ENCODE results near the gene CST5.
"Not testable (repeated sequence)": the region's sequence is repeated elsewhere in the genome, so short reads cannot be mapped to it uniquely, and the experiment has no call there.

CST5 gene

GRCh38 chr20:23835716-23836115 lies 43.8 kb downstream of the CST5 start:
- H3K36me3 Mint-ChIP-seq (ENCODE audit: low read depth): no peaks in the 10 kb centered on the region
- H3K4me1 Mint-ChIP-seq (ENCODE audit: low read depth): no peaks in the 10 kb centered on the region
- H3K4me3 Mint-ChIP-seq: no peak overlapping the region
- H3K27ac Mint-ChIP-seq: no peak overlapping the region
- no peaks in the 10 kb centered on the region for H3K27me3 Mint-ChIP-seq (ENCODE audit: low read depth)
- H3K9me3 Mint-ChIP-seq: no peaks in the 10 kb centered on the region

GRCh38 chr20:23832775-23833513 lies 46.6 kb downstream of the CST5 start:
- no peak overlapping the region for H3K4me3 Mint-ChIP-seq
- no peaks in the 10 kb centered on the region for H3K4me1 Mint-ChIP-seq (ENCODE audit: low read depth)
- H3K9me3 Mint-ChIP-seq: no peaks in the 10 kb centered on the region
- no peaks in the 10 kb centered on the region for H3K27me3 Mint-ChIP-seq (ENCODE audit: low read depth)
- no peaks in the 10 kb centered on the region for H3K36me3 Mint-ChIP-seq (ENCODE audit: low read depth)
- no peak overlapping the region for H3K27ac Mint-ChIP-seq

GRCh38 chr20:23831961-23832360 lies 47.6 kb downstream of the CST5 start:
- not testable (repeated sequence) for H3K27me3 Mint-ChIP-seq (ENCODE audit: low read depth); H3K9me3 Mint-ChIP-seq; H3K36me3 Mint-ChIP-seq (ENCODE audit: low read depth); H3K4me1 Mint-ChIP-seq (ENCODE audit: low read depth); H3K27ac Mint-ChIP-seq; H3K4me3 Mint-ChIP-seq

- no peaks in the 10 kb centered on the region for H3K36me3 Mint-ChIP-seq (ENCODE audit: low read depth)
Observed at GRCh38 chr20:23826541-23827021, 53.0 kb downstream of the CST5 start, which contains the start of gene CST2. Gene CST2, minus strand, starts transcription at chr20:23826729. Its CDS starts 69 bp downstream, at chr20:23826660.

More at GRCh38 chr20:23826541-23827021, 53.0 kb downstream of the CST5 start, which contains the start of gene CST2:
- Mint-ChIP-seq H3K4me1 (ENCODE audit: low read depth) (no peaks in the 10 kb centered on the region), H3K9me3 (no peaks in the 10 kb centered on the region), H3K4me3 (no peak within 1 kb of the TSS), H3K27me3 (ENCODE audit: low read depth) (no peaks in the 10 kb centered on the region), H3K27ac (no peak within 1 kb of the TSS)
